ENCODE measurements around the gene PNP. TPM values are rescaled to one million over a fixed set of nuclear protein-coding genes. Genes with fewer than 3 reads are reported as not detected.

PNP gene
- total RNA-seq, 1 experiment from 2014 or later = 87.5 TPM

DNA sequence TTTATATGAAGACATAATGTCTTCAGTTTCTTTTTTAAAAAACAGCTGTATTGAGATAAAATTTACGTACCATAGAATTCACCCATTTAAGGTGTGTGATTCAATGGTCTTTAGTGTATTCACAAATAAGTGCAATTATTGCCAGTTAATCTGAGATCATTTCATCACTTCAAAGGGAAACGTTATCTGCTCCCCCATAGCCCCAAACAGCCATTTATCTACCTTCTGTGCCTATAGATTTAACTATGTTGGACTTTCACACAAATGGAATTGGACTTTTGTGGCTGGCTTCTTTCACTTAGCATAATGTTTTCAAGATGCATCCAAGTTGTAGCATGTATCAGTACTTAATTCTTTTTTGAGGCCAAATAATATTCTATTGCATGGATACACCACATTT lies 9.7 kb downstream of the PNP start:
- Histone ChIP-seq H2BK120ac (ENCODE audit: low read depth, low read length, poor library complexity, severe bottlenecking) (no peak overlapping the region), H3T11ph (ENCODE audit: low read length) (no peak overlapping the region), H3K14ac (ENCODE audit: insufficient read depth, low read length) (no peak overlapping the region), H2BK12ac (ENCODE audit: insufficient read length, low read depth, low read length) (no peak overlapping the region), H3K4me1 (ENCODE audit: insufficient read depth, low read length) (peaks cover 2% of the 10 kb centered on the region; the same call in 1 of the 2 replicates), H4K5ac (ENCODE audit: insufficient read length, low read depth, low read length) (no peak overlapping the region), H3K27me3 (ENCODE audit: insufficient read depth, low read length) (no peaks in the 10 kb centered on the region), H4K20me1 (ENCODE audit: control insufficient read depth, insufficient read depth, insufficient read length) (no peaks in the 10 kb centered on the region), H3K9ac (ENCODE audit: extremely low read depth, insufficient read length, low read length) (no peak overlapping the region), H2AFZ (ENCODE audit: low read length) (no peak overlapping the region), H4K8ac (replicated peaks; ENCODE audit: insufficient read length, low read depth, low read length) (no peak overlapping the region), H3K79me2 (ENCODE audit: insufficient read depth, low read length) (no peaks in the 10 kb centered on the region), H3K18ac (ENCODE audit: insufficient read length, low read depth, low read length) (no peak overlapping the region), H3K4ac (ENCODE audit: low read depth, low read length) (no peak overlapping the region), H4K91ac (ENCODE audit: insufficient read length, low read depth, low read length) (no peak overlapping the region), H3K9me3 (ENCODE audit: control insufficient read depth, low read depth, low read length) (no peaks in the 10 kb centered on the region), H3K56ac (ENCODE audit: insufficient read length, low read depth, low read length) (no peak overlapping the region), H2BK5ac (ENCODE audit: insufficient read length, low read length) (no peak overlapping the region), H3K4me2 (ENCODE audit: insufficient read depth, insufficient read length, low read length) (no peak overlapping the region), H2BK15ac (ENCODE audit: low read depth, low read length) (no peak overlapping the region), H2BK20ac (ENCODE audit: low read depth, low read length, poor library complexity, severe bottlenecking) (no peak overlapping the region), H2AK5ac (ENCODE audit: insufficient read length, low read length) (no peak overlapping the region), H3K79me1 (ENCODE audit: insufficient read depth, low read depth, low read length, poor library complexity, severe bottlenecking) (no peaks in the 10 kb centered on the region), H3K23me2 (ENCODE audit: insufficient read length, low read depth, low read length, poor library complexity, severe bottlenecking) (no peaks in the 10 kb centered on the region), H3K23ac (ENCODE audit: insufficient read length, low read depth, low read length) (no peak overlapping the region), H3K27ac (ENCODE audit: insufficient read length, low read depth, low read length) (no peak overlapping the region)
- no peak for DNase-seq
- WGBS (ENCODE audit: extremely low coverage, insufficient read length, low lambda C conversion rate) = no CpG with 5 or more reads among the region's 2 CpGs
- no peaks in the 10 kb centered on the region for H3K27me3 Mint-ChIP-seq (ENCODE audit: low read depth)
- no peak overlapping the region for H3K27ac Mint-ChIP-seq
- TF ChIP-seq, protein P1, sequence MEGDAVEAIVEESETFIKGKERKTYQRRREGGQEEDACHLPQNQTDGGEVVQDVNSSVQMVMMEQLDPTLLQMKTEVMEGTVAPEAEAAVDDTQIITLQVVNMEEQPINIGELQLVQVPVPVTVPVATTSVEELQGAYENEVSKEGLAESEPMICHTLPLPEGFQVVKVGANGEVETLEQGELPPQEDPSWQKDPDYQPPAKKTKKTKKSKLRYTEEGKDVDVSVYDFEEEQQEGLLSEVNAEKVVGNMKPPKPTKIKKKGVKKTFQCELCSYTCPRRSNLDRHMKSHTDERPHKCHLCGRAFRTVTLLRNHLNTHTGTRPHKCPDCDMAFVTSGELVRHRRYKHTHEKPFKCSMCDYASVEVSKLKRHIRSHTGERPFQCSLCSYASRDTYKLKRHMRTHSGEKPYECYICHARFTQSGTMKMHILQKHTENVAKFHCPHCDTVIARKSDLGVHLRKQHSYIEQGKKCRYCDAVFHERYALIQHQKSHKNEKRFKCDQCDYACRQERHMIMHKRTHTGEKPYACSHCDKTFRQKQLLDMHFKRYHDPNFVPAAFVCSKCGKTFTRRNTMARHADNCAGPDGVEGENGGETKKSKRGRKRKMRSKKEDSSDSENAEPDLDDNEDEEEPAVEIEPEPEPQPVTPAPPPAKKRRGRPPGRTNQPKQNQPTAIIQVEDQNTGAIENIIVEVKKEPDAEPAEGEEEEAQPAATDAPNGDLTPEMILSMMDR (conservative IDR thresholded peaks at IDR 0.05) = no peak
- no peaks in the 10 kb centered on the region for H3K9me3 Mint-ChIP-seq
- peaks cover 32 to 44% (median 43%) of the 10 kb centered on the region in 3 experiments; a peak in 6 of 7 replicates for H3K36me3 Mint-ChIP-seq (ENCODE audit: insufficient read depth in 1 of 3, low read depth in 3 of 3)
- no peak overlapping the region for H3K4me3 Mint-ChIP-seq
- H3K4me1 Mint-ChIP-seq = peaks cover 17 to 20% of the 10 kb centered on the region in 2 experiments

Measured in H9 (cell line).